H1 (cell line): ENCODE measurements around the gene PALD1. TPM values are rescaled to one million over a fixed set of nuclear protein-coding genes. Genes with fewer than 3 reads are reported as not detected.

Experiments used
- CTCF ChIA-PET: fragments of 300-600 bp; sonication (Branson Sonifier 250); formaldehyde crosslinking; loops from one replicate; lab custom pipeline; 2021; ENCODE audit not compliant: partially characterized antibody; lab: Charles Lee
- POLR2A ChIA-PET: fragments of 300-600 bp; sonication (Branson Sonifier 250); formaldehyde crosslinking; loops from one replicate; lab custom pipeline; 2021; ENCODE audit warnings: inconsistent platforms; ENCODE audit not compliant: partially characterized antibody; lab: Charles Lee
- DNase-seq, 2 experiments: peaks; one replicate each; pipeline versions ENCODE4 v3.0.0 to v3.0.0-alpha.2; 2010 to 2022; ENCODE audit warnings: low spot score in 2 of 2, low read depth in 1 of 2, mixed read lengths in 1 of 2
- FAIRE-seq: peaks from 2 replicates; lab custom pipeline; 2011; peaks lifted over from hg19 to GRCh38; lab: Jason Lieb, UNC
- H2AFZ ChIP-seq: 2 replicates; pipeline ENCODE4 v1.8.1; 2012; ENCODE audit warnings: low read length, inconsistent platforms
- H2AK5ac ChIP-seq: 2 replicates; pipeline ENCODE4 v1.6.1; 2013; ENCODE audit warnings: low read depth, low read length
- H2BK120ac ChIP-seq: replicated peaks from 2 replicates; pipeline ENCODE3; 2013; ENCODE audit warnings: low read depth, low read length, inconsistent platforms
- H2BK12ac ChIP-seq: 2 replicates; pipeline ENCODE4 v1.6.1; 2013; ENCODE audit warnings: low read depth, low read length
- H2BK15ac ChIP-seq: 2 replicates; pipeline ENCODE4 v1.6.1; 2013; ENCODE audit warnings: low read length
- H2BK20ac ChIP-seq: 2 replicates; pipeline ENCODE4 v1.6.1; 2013; ENCODE audit warnings: low read length
- H2BK5ac ChIP-seq: 2 replicates; pipeline ENCODE4 v1.6.1; 2013; ENCODE audit warnings: low read depth, low read length
- H3K14ac ChIP-seq: 2 replicates; pipeline ENCODE4 v1.6.1; 2013; ENCODE audit warnings: inconsistent platforms; ENCODE audit not compliant: insufficient read length
- H3K18ac ChIP-seq: 2 replicates; pipeline ENCODE4 v1.6.1; 2013; ENCODE audit warnings: low read length; ENCODE audit errors: extremely low read depth
- H3K23ac ChIP-seq: 2 replicates; pipeline ENCODE4 v1.6.1; 2013; ENCODE audit warnings: inconsistent platforms; ENCODE audit not compliant: insufficient read length
- H3K23me2 ChIP-seq: 2 replicates; pipeline ENCODE4 v1.6.1; 2013; ENCODE audit warnings: low read depth, low read length
- H3K27ac ChIP-seq: 2 replicates; pipeline ENCODE4 v1.6.1; 2011; ENCODE audit warnings: low read depth, low read length, inconsistent platforms
- H3K27me3 ChIP-seq, 4 experiments: replicated peaks in 1 of 4; 1 replicate in 1 of 4; 2 replicates in 3 of 4; pipeline versions ENCODE4 v1.6.1 to v1.8.1; 2011 to 2013; ENCODE audit warnings: low read length in 3 of 4, mild to moderate bottlenecking in 3 of 4, inconsistent platforms in 2 of 4, mixed read lengths in 2 of 4, moderate library complexity in 1 of 4; ENCODE audit not compliant: control insufficient read depth in 3 of 4, insufficient read depth in 3 of 4; ENCODE audit errors: extremely low read depth in 1 of 4
- H3K36me3 ChIP-seq, 4 experiments: 2 replicates each; pipeline versions ENCODE4 v1.6.1 to v1.8.1; 2011 to 2013; ENCODE audit warnings: mild to moderate bottlenecking in 4 of 4, low read length in 3 of 4, moderate library complexity in 2 of 4, control low read depth in 1 of 4, inconsistent platforms in 1 of 4; ENCODE audit not compliant: insufficient read depth in 4 of 4, control insufficient read depth in 2 of 4
- H3K4ac ChIP-seq: replicated peaks from 2 replicates; pipeline ENCODE3; 2013; ENCODE audit warnings: low read length, low read depth, mixed read lengths, inconsistent platforms; ENCODE audit not compliant: insufficient read length
- H3K4me1 ChIP-seq, 4 experiments: replicated peaks in 1 of 4; 1 replicate in 1 of 4; 2 replicates in 3 of 4; pipeline versions ENCODE4 v1.6.1 to v1.8.1; 2011 to 2013; ENCODE audit warnings: low read length in 3 of 4, inconsistent platforms in 2 of 4, mixed read lengths in 1 of 4; ENCODE audit not compliant: insufficient read depth in 4 of 4, control insufficient read depth in 3 of 4
- H3K4me2 ChIP-seq, 2 experiments: 2 replicates each; pipeline versions ENCODE4 v1.6.1 to v1.8.1; 2011 to 2013; ENCODE audit warnings: low read depth in 2 of 2, low read length in 2 of 2, control low read depth in 1 of 2, inconsistent platforms in 1 of 2, mild to moderate bottlenecking in 1 of 2; ENCODE audit not compliant: insufficient read depth in 1 of 2
- H3K4me3 ChIP-seq, 4 experiments: fragments of 200-600, 300-600 bp in 1 of 4; sonication (generic), shearing (Covaris generic), sonication (Bioruptor Twin) in 1 of 4; 2 replicates each; pipeline versions ENCODE4 v1.5.1 to v1.8.1; 2011 to 2016; ENCODE audit warnings: low read length in 4 of 4, low read depth in 3 of 4, control low read depth in 2 of 4, inconsistent platforms in 2 of 4, mild to moderate bottlenecking in 2 of 4, mixed read lengths in 1 of 4, moderate library complexity in 1 of 4; ENCODE audit not compliant: insufficient read depth in 2 of 4; ENCODE audit errors: extremely low read depth in 1 of 4
- H3K56ac ChIP-seq: replicated peaks from 2 replicates; pipeline ENCODE3; 2013; ENCODE audit warnings: low read depth, mild to moderate bottlenecking, mixed read lengths, low read length, inconsistent platforms; ENCODE audit not compliant: insufficient read length
- H3K79me1 ChIP-seq: 2 replicates; pipeline ENCODE4 v1.6.1; 2013; ENCODE audit warnings: low read depth, low read length, control low read depth
- H3K79me2 ChIP-seq, 2 experiments: 2 replicates each; pipeline versions ENCODE4 v1.6.1 to v1.8.1; 2012 to 2013; ENCODE audit warnings: low read length in 2 of 2, mild to moderate bottlenecking in 2 of 2, inconsistent platforms in 1 of 2; ENCODE audit not compliant: insufficient read depth in 2 of 2, control insufficient read depth in 1 of 2
- H3K9ac ChIP-seq, 4 experiments: replicated peaks in 1 of 4; 1 replicate in 1 of 4; 2 replicates in 3 of 4; pipeline versions ENCODE4 v1.6.1 to v1.8.1; 2011 to 2013; ENCODE audit warnings: low read depth in 3 of 4, low read length in 3 of 4, control low read depth in 2 of 4, mild to moderate bottlenecking in 2 of 4, moderate library complexity in 2 of 4, inconsistent platforms in 1 of 4; ENCODE audit errors: extremely low read depth in 1 of 4
- H3K9me3 ChIP-seq, 2 experiments: 2 replicates each; pipeline versions ENCODE4 v1.6.1 to v1.8.1; 2012 to 2013; ENCODE audit warnings: mild to moderate bottlenecking in 2 of 2, moderate library complexity in 2 of 2, control low read depth in 1 of 2, inconsistent platforms in 1 of 2, low read depth in 1 of 2, low read length in 1 of 2, mixed read lengths in 1 of 2; ENCODE audit not compliant: insufficient read depth in 2 of 2
- H4K20me1 ChIP-seq, 2 experiments: replicated peaks in 1 of 2; 2 replicates each; pipeline versions ENCODE3 to v1.8.1; 2011 to 2013; ENCODE audit warnings: inconsistent platforms in 2 of 2, low read length in 2 of 2, mild to moderate bottlenecking in 1 of 2; ENCODE audit not compliant: insufficient read depth in 2 of 2, control insufficient read depth in 1 of 2
- H4K5ac ChIP-seq: 2 replicates; pipeline ENCODE4 v1.6.1; 2013; ENCODE audit warnings: low read length, low read depth, mixed read lengths, inconsistent platforms; ENCODE audit not compliant: insufficient read length
- H4K8ac ChIP-seq: 2 replicates; pipeline ENCODE4 v1.8.0; 2013; ENCODE audit warnings: mild to moderate bottlenecking, moderate library complexity, low read length, inconsistent platforms; ENCODE audit not compliant: insufficient read depth; ENCODE audit errors: extremely low read depth
- H4K91ac ChIP-seq: replicated peaks from 2 replicates; pipeline ENCODE3; 2013; ENCODE audit warnings: low read length, mixed read lengths, inconsistent platforms; ENCODE audit not compliant: insufficient read length
- SIRT6 ChIP-seq: IDR thresholded peaks from one replicate; pipeline ENCODE4 v1.7.1; 2012; ENCODE audit warnings: low read length, inconsistent platforms
- WGBS, 2 experiments: shearing (Covaris generic) in 1 of 2; methylation state at CpG; one replicate each; pipeline versions ENCODE4 v1.1.6 to v1.1.7; 2013 to 2015; ENCODE audit warnings: low lambda C conversion rate in 2 of 2, mixed read lengths in 2 of 2, inconsistent platforms in 1 of 2, low coverage in 1 of 2, missing lambda C conversion rate in 1 of 2; ENCODE audit not compliant: insufficient replicate concordance in 2 of 2, insufficient coverage in 1 of 2, insufficient read length in 1 of 2; ENCODE audit errors: extremely low coverage in 1 of 2, missing lambda C conversion rate in 1 of 2; 5-methylcytosine and 5-hydroxymethylcytosine counted together
- polyA plus RNA-seq, 7 experiments: library from polyadenylated mRNA; depleted of rRNA in 3 of 7; stranded (reverse) in 5 of 7; unstranded in 2 of 7; fragments of >200 nt in 5 of 7; fragments of 200-250 nt in 2 of 7; gene quantifications; 1 replicate in 5 of 7; 2 replicates in 1 of 7; 4 replicates in 1 of 7; pipeline versions ENCODE4 v1.2.1 to v1.2.3, GENCODE V29; 2011 to 2013; ENCODE audit warnings: missing spikeins in 2 of 7, mixed read lengths in 2 of 7
- total RNA-seq: library from RNA; stranded (reverse); fragmentation: NEBNext Ultra II Directional; extraction: Animal tissue kit (Norgen Biotek cat#: 25700); gene quantifications from 2 replicates; pipeline ENCODE4 v1.2.1, GENCODE V29; 2021

PALD1 gene
- total and polyA plus RNA-seq, 2 of the 8 experiments (the other 6 are each of a cell fraction or from before 2014, with no cell fraction given): 13.3 to 32.8 TPM

- H3K9me3 ChIP-seq: no peaks in the 10 kb centered on the region
- TF ChIP-seq SIRT6: no peak
- H3K9ac ChIP-seq: no peak overlapping the region
- no peak overlapping the region for H4K5ac ChIP-seq
- peak overlapping the region; percentile 77; the same call in 1 of the 2 replicates for H2BK20ac ChIP-seq
- no peak overlapping the region for H3K18ac ChIP-seq
- no peak overlapping the region for H3K14ac ChIP-seq
- FAIRE-seq (no peak), DNase-seq (peak in 1 of 2 experiments; percentile 40)
- POLR2A ChIA-PET: no interaction called here
- no peak overlapping the region for H2AK5ac ChIP-seq
- no peaks in the 10 kb centered on the region for H3K79me2 ChIP-seq
- H3K79me1 ChIP-seq: no peaks in the 10 kb centered on the region
- no peak overlapping the region for H3K56ac ChIP-seq
- WGBS, 2 experiments: 93% methylated on average over 5 of the region's 5 CpGs; no CpG with 5 or more reads in 1 of the 2 experiments
- no peak overlapping the region for H2BK12ac ChIP-seq
- H3K4me1 ChIP-seq: peaks cover 0 to 4% (median 0%) of the 10 kb centered on the region in 4 experiments; a peak in 3 of 7 replicates
- no peak overlapping the region for H3K4ac ChIP-seq
- peaks cover 0 to 2% (median 0%) of the 10 kb centered on the region in 4 experiments; a peak in 1 of 7 replicates for H3K27me3 ChIP-seq
- CTCF ChIA-PET: interaction anchor here (1.2 to 5.3 kb wide), 2 partner anchors 10 to 164 kb away, joined by 3 to 26 read pairs; no protein-coding TSS in a partner anchor
- no peak overlapping the region for H4K91ac ChIP-seq
- H3K27ac ChIP-seq: no peak overlapping the region
- no peak overlapping the region for H2AFZ ChIP-seq
- no peaks in the 10 kb centered on the region for H4K20me1 ChIP-seq
- no peak overlapping the region for H2BK120ac ChIP-seq
- H3K36me3 ChIP-seq: no peaks in the 10 kb centered on the region
- H4K8ac ChIP-seq: no peak overlapping the region
- no peak overlapping the region for H3K4me3 ChIP-seq
- H2BK5ac ChIP-seq: no peak overlapping the region
- H3K23ac ChIP-seq: no peak overlapping the region
- no peaks in the 10 kb centered on the region for H3K23me2 ChIP-seq
- H3K4me2 ChIP-seq: no peak overlapping the region
- H2BK15ac ChIP-seq: no peak overlapping the region
Measured at GRCh38 chr10:70595566-70596016, 117.0 kb downstream of the PALD1 start.
